NOMO-1 (cell line): ENCODE data around the gene GNAO1.

Experiments used
- DNase-seq, 2 experiments: peaks; one replicate each; lab custom pipeline; 2025; ENCODE audit not compliant: unreplicated experiment in 2 of 2; lab: John Stamatoyannopoulos, UW

The GNAO1 gene

GRCh38 chr16:56328276-56329022, 137.2 kb downstream of the GNAO1 start:
- DNase-seq, result no peak

- DNase-seq, result no peak
These were observed 138.6 kb downstream of the GNAO1 start for GRCh38 chr16:56329887-56330286.

- no peak for DNase-seq
These were observed 139.2 kb downstream of the GNAO1 start for GRCh38 chr16:56330476-56330875.

- DNase-seq, result no peak
These were observed 140.1 kb downstream of the GNAO1 start for GRCh38 chr16:56331399-56331798.

- DNase-seq, result no peak
These were observed 140.6 kb downstream of the GNAO1 start for GRCh38 chr16:56331915-56332314.

- peak in 1 of 2 experiments; percentile 11 for DNase-seq
These were observed 141.3 kb downstream of the GNAO1 start for GRCh38 chr16:56332464-56333079.

- no peak for DNase-seq
These were observed 143.5 kb downstream of the GNAO1 start for GRCh38 chr16:56334761-56335160.

- no peak for DNase-seq
These were observed 144.9 kb downstream of the GNAO1 start for GRCh38 chr16:56336071-56336688.

GRCh38 chr16:56336711-56337110, 145.4 kb downstream of the GNAO1 start:
- no peak for DNase-seq

GRCh38 chr16:56337131-56337857, 146.0 kb downstream of the GNAO1 start:
- DNase-seq, result no peak

GRCh38 chr16:56337858-56338325, 146.6 kb downstream of the GNAO1 start:
- no peak for DNase-seq

- no peak for DNase-seq
These were observed 147.5 kb downstream of the GNAO1 start for GRCh38 chr16:56338566-56339318.

GRCh38 chr16:56339431-56340195, 148.3 kb downstream of the GNAO1 start:
- no peak for DNase-seq

GRCh38 chr16:56340416-56340815, 149.1 kb downstream of the GNAO1 start:
- no peak for DNase-seq

GRCh38 chr16:56340864-56341365, 149.6 kb downstream of the GNAO1 start:
- DNase-seq, result no peak

GRCh38 chr16:56341656-56342399, 150.5 kb downstream of the GNAO1 start:
- DNase-seq, result no peak

- DNase-seq, result no peak
These were observed 152.6 kb downstream of the GNAO1 start for GRCh38 chr16:56343661-56344517.
